ENCODE data around the gene DPP9. TPM values are rescaled to one million over a fixed set of nuclear protein-coding genes. Genes with fewer than 3 reads are reported as not detected.

The DPP9 gene
- total RNA-seq, 1 donor from 2014 or later = 44.7 TPM

DNA sequence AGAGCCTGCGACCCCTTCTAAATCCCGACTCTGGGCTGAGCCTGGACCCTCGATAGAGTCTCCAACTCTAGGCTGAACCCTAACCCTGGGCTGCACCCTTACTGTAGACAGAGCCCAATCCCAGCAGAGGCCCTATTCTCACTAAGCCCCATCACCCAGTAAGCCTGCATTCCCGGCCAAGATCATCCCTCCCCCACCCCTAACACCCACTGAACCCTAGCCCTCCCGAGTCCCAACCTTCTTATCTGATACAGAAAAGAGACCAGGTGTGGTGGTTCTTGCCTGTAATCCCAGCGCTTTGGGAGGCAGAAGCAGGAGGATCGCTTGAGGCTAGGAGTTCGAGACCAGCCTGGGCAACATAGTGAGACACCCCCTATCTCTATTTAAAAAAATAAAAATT is 86.9 kb downstream of the DPP9 start:
- DNase-seq (ENCODE audit: low read depth) = no peak

DNA sequence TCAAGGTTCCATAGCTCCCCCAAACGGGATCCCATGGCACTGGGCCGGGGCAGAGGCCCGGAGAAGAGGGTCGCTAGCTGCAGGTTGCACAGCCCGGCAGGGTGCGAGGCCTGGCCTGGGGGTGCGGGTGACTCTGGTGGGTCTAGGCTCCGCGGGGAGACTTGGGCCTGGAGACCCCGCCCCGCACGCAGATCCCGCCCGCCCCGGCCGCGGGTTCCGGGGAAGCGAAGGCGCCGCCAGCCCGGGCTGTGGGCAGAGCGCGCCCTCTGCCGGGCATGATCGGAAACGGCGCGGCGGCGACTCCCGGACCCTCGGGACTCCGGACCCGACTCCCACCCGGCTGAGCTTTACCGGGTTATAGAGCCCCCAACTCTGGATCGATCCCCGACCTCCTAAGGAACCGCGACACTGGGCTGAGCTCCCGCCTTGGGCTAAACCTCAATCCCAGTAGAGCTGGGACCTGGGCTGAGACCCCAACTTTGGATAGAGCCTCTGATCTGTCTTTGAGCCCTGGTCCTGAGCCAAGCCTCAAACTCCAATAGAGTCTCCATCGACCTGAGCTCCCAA is 87.4 kb downstream of the DPP9 start:
- DNase-seq (ENCODE audit: low read depth) = peak; percentile 67

DNA sequence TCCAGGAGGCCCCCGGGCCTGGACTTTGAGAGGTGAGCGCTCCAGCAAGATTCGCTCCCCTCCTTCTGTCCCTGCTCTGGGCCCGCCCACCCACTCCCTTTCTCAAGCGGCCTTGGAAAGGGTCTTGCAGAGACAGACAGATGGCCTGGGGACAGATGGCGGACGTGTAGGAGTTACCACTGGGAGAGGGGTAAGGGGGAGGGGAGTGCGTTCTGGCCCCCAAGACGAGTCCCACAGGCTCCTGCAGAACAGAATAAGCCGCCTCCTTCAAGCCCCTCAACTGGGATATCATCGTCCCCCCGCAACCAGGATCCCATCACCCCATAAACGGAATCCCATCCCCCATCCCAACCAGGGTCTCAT is 87.9 kb downstream of the DPP9 start:
- DNase-seq (ENCODE audit: low read depth) = peak; percentile 43

DNA sequence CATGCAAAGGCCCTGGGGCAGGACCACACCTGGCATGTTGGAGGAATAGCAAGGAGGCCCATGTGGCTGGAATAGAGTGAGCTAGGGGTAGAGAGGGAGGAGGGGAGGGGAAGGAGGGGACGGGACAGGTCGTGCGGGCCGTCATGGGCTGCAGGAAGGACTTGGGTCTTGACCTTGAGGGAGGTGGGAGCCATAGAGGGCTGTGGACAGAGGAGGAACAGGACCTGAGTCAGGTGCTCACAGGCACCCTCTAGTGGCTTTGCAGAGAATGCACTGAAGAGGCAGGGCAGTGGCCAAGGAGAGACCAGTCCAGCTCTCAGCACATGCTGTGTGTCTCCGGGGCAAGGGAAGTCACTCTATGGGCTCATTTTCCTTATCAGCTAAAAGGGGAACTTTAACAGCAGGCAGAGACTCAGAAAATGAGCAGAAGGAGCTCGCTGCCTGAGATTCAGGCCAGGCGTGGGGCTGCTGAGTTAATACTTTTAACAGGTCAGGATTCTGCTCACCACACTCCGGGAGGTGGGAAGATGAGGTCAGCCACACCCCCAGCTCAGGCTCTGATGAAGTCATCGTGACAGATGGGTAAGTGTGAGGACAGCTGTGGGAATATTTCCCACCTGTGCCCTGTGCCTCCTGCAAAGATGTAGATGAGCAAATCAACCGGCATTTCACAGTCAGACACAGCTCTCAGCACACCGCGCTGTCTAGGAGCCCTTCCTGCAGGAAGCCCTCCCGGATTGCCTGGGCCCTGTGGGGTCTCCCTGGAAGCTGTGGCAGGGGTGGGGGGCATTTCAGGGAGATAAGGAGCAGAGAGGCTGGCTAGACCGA is 90.3 kb downstream of the DPP9 start:
- DNase-seq (ENCODE audit: low read depth) = peak; percentile 96

Small RNAs within 50 kb of the gene (microRNA-seq; reads per million reads assigned to microRNA genes)
- gene MIR7-3 = not detected

Other genes with a start within 250 kb of the DPP9 start
- gene PLIN4, start 205.4 kb downstream of the DPP9 start, total RNA-seq = 0.32 and 0.42 TPM in 2 replicates
- not detected in 2 replicates for gene PLIN5, start 188.6 kb downstream of the DPP9 start, total RNA-seq
- gene LRG1, start 183.8 kb downstream of the DPP9 start, total RNA-seq = 0.05 TPM in 1 of 2 replicates, not detected in the other
- 373 and 483 TPM in 2 replicates for gene SEMA6B, start 164.2 kb downstream of the DPP9 start, total RNA-seq
- gene TNFAIP8L1, start 84.3 kb downstream of the DPP9 start, total RNA-seq = 3.7 and 7.5 TPM in 2 replicates
- gene MYDGF, start 53.5 kb downstream of the DPP9 start, total RNA-seq = 64.6 and 65.2 TPM in 2 replicates
- gene FEM1A, start 67.9 kb upstream of the DPP9 start, total RNA-seq = 42.1 and 46.4 TPM in 2 replicates
- 4.4 and 4.6 TPM in 2 replicates for gene TICAM1, start 107.9 kb upstream of the DPP9 start, total RNA-seq
- gene PLIN3, start 143.8 kb upstream of the DPP9 start, total RNA-seq = 439 and 463 TPM in 2 replicates
- 0.16 TPM in 1 of 2 replicates, not detected in the other for gene ARRDC5, start 179.1 kb upstream of the DPP9 start, total RNA-seq
- 23.3 and 33.5 TPM in 2 replicates for gene UHRF1, start 185.7 kb upstream of the DPP9 start, total RNA-seq
- gene KDM4B, start 245.3 kb upstream of the DPP9 start, total RNA-seq = 25.8 and 41.9 TPM in 2 replicates

Measured in myocyte (in vitro differentiated cells).